ENCODE data around the gene TMEM175.
"Not testable (repeated sequence)": the region's sequence is repeated elsewhere in the genome, so short reads cannot be mapped to it uniquely, and the experiment has no call there.

Gene TMEM175

GRCh38 chr4:971666-972500 is 39.6 kb downstream of the TMEM175 start:
- no peak for DNase-seq (ENCODE audit: low spot score)

- peak; percentile 41 for DNase-seq (ENCODE audit: low spot score)
These were observed 40.6 kb downstream of the TMEM175 start for GRCh38 chr4:972651-973424.

- peak; percentile 83 for DNase-seq (ENCODE audit: low spot score)
These were observed 41.5 kb downstream of the TMEM175 start, which contains the start of gene DGKQ for GRCh38 chr4:973431-974397. Gene DGKQ (minus strand): TSS chr4:973569. CDS start chr4:973482, 87 bp downstream.

GRCh38 chr4:974668-975067 is 42.4 kb downstream of the TMEM175 start:
- no peak for DNase-seq (ENCODE audit: low spot score)

GRCh38 chr4:976016-976415 is 43.8 kb downstream of the TMEM175 start:
- DNase-seq (ENCODE audit: low spot score) = not testable (repeated sequence)

GRCh38 chr4:978957-979701 is 46.9 kb downstream of the TMEM175 start:
- DNase-seq (ENCODE audit: low spot score) = no peak

GRCh38 chr4:982291-982690 is 50.0 kb downstream of the TMEM175 start:
- DNase-seq (ENCODE audit: low spot score) = no peak

- DNase-seq (ENCODE audit: low spot score) = no peak
These were observed 50.6 kb downstream of the TMEM175 start for GRCh38 chr4:982814-983213.

- DNase-seq (ENCODE audit: low spot score) = no peak
These were observed 52.2 kb downstream of the TMEM175 start for GRCh38 chr4:984336-985054.

GRCh38 chr4:985123-985830 is 53.0 kb downstream of the TMEM175 start:
- peak; percentile 63 for DNase-seq (ENCODE audit: low spot score)

- DNase-seq (ENCODE audit: low spot score) = no peak
These were observed 54.2 kb downstream of the TMEM175 start for GRCh38 chr4:986428-986878.

GRCh38 chr4:986879-987623 is 54.8 kb downstream of the TMEM175 start, which contains the start of gene IDUA:
Gene IDUA (plus strand): TSS chr4:987044. CDS start chr4:987085, 41 bp downstream.
- DNase-seq (ENCODE audit: low spot score) = peak; percentile 84

- peak; percentile 93 for DNase-seq (ENCODE audit: low spot score)
These were observed 55.6 kb downstream of the TMEM175 start for GRCh38 chr4:987624-988513.

- no peak for DNase-seq (ENCODE audit: low spot score)
These were observed 56.8 kb downstream of the TMEM175 start for GRCh38 chr4:988726-989721.

GRCh38 chr4:989722-990471 is 57.6 kb downstream of the TMEM175 start:
- DNase-seq (ENCODE audit: low spot score) = no peak

Measured in kidney tubule cell (primary cell).